Measurements from ENCODE around the gene NUDT11. TPM values are rescaled to one million over a fixed set of nuclear protein-coding genes. Genes with fewer than 3 reads are reported as not detected.

Gene NUDT11
- total and polyA plus RNA-seq, 2 donors (not counting 1 experiment from before 2014, with no cell fraction given), result 0.10 TPM; not detected in 1

DNA sequence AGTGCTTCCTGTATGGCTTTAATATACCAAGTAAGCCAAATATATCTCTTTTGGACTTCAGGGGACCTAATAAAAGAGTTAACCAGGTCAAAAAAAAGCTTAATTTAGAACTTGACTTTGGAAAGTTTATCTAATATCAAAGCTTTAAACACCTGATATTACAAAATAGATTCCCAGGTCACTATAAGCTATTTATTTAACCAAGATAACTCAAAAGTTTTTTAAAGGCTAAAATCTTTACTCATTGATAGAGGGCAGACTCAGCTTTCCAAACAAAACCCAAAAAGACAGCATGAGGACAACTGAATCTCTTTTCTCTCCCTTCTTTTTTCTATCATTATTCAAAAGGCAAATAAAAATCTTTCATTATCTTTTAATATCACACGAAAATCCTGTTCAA lies 19.5 kb downstream of the NUDT11 start:
- no peak overlapping the region for H3K27ac Mint-ChIP-seq
- ChIA-PET CTCF (no interaction called here), POLR2A (no interaction called here)
- no peak for TF ChIP-seq CTCF (IDR thresholded peaks at IDR 0.05)
- TF ChIP-seq EZH2 (IDR thresholded peaks at IDR 0.05; ENCODE audit: borderline replicate concordance, insufficient read depth, low read depth, low read length, poor library complexity, severe bottlenecking), result no peak
- intact Hi-C loops (cut with micrococcal nuclease), result no loop called here
- H3K27me3 Mint-ChIP-seq, result no peaks in the 10 kb centered on the region
- H3K9ac ChIP-seq (ENCODE audit: low read length), result no peak overlapping the region
- H3K27me3 ChIP-seq (replicated peaks in 1 of 4; ENCODE audit: control extremely low read depth in 1 of 4, control insufficient read depth in 3 of 4, insufficient read depth in 4 of 4, low read length in 3 of 4), result no peaks in the 10 kb centered on the region
- no peaks in the 10 kb centered on the region for H3K4me1 Mint-ChIP-seq
- H3K27ac ChIP-seq (ENCODE audit: low read length in 2 of 2), result no peak overlapping the region
- H3K79me2 ChIP-seq (ENCODE audit: control insufficient read depth, insufficient read depth, low read length), result no peaks in the 10 kb centered on the region
- no peaks in the 10 kb centered on the region for H3K36me3 ChIP-seq (replicated peaks in 1 of 2; ENCODE audit: control extremely low read depth in 1 of 2, control insufficient read depth in 1 of 2, extremely low read depth in 1 of 2, insufficient read depth in 2 of 2, low read length in 1 of 2)
- H2AFZ ChIP-seq (ENCODE audit: insufficient read depth, low read depth, low read length, poor library complexity, severe bottlenecking), result no peak overlapping the region
- H3K4me1 ChIP-seq (ENCODE audit: control insufficient read depth in 2 of 2, insufficient read depth in 2 of 2, low read length in 2 of 2), result no peaks in the 10 kb centered on the region
- H3K4me2 ChIP-seq (replicated peaks; ENCODE audit: low read depth, low read length, poor library complexity, severe bottlenecking), result no peak overlapping the region
- no peaks in the 10 kb centered on the region for H3K9me3 ChIP-seq (ENCODE audit: control extremely low read depth in 1 of 3, control insufficient read depth in 2 of 3, insufficient read depth in 1 of 3, low read length in 2 of 3)
- no peaks in the 10 kb centered on the region for H3K9me3 Mint-ChIP-seq (ENCODE audit: insufficient read depth)
- ATAC-seq (ENCODE audit: low read depth) (no peak), DNase-seq (no peak)
- no CpG with 5 or more reads among the region's 1 CpG for WGBS (ENCODE audit: insufficient coverage)
- H3K4me3 ChIP-seq (ENCODE audit: control extremely low read depth in 1 of 5, extremely low read depth in 1 of 5, insufficient read depth in 1 of 5, low read depth in 2 of 5, low read length in 4 of 5), result no peak overlapping the region
- no peak overlapping the region for H3K4me3 Mint-ChIP-seq
- H4K20me1 ChIP-seq (ENCODE audit: control insufficient read depth, insufficient read depth, low read length, poor library complexity, severe bottlenecking), result no peaks in the 10 kb centered on the region

DNA sequence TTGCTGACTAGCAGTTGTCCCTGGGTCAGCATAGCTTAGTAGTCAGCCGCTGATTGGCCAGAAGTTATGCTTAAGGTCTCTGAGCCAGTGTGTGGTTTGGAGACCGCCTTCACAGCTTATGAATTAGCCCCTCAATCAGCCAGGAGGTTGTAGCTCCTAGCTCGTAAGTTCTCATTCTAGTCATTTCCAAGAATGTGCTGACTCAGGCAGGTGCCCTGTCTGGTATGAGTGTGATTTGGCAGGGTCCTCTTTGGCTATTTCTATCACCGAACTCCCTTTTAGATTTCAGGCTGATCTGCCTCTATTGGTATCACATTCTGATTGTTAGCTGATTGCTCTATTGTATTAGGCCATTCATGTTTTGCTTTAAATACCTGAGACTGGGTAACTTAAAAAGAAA lies 33.1 kb downstream of the NUDT11 start:
- no peak overlapping the region for H2AFZ ChIP-seq (ENCODE audit: insufficient read depth, low read depth, low read length, poor library complexity, severe bottlenecking)
- TF ChIP-seq EZH2 (IDR thresholded peaks at IDR 0.05; ENCODE audit: borderline replicate concordance, insufficient read depth, low read depth, low read length, poor library complexity, severe bottlenecking) (no peak), CTCF (IDR thresholded peaks at IDR 0.05) (no peak)
- no peak overlapping the region for H3K4me3 ChIP-seq (ENCODE audit: control extremely low read depth in 1 of 5, extremely low read depth in 1 of 5, insufficient read depth in 1 of 5, low read depth in 2 of 5, low read length in 4 of 5)
- no peak overlapping the region for H3K4me2 ChIP-seq (replicated peaks; ENCODE audit: low read depth, low read length, poor library complexity, severe bottlenecking)
- Mint-ChIP-seq H3K4me3 (no peak overlapping the region), H3K27ac (no peak overlapping the region), H3K4me1 (no peaks in the 10 kb centered on the region), H3K9me3 (ENCODE audit: insufficient read depth) (no peaks in the 10 kb centered on the region), H3K27me3 (no peaks in the 10 kb centered on the region)
- H3K79me2 ChIP-seq (ENCODE audit: control insufficient read depth, insufficient read depth, low read length), result no peaks in the 10 kb centered on the region
- 100% methylated on average over 1 of the region's 4 CpGs for whole genome bisulfite sequencing (ENCODE audit: insufficient coverage)
- H3K27me3 ChIP-seq (replicated peaks in 1 of 4; ENCODE audit: control extremely low read depth in 1 of 4, control insufficient read depth in 3 of 4, insufficient read depth in 4 of 4, low read length in 3 of 4), result no peaks in the 10 kb centered on the region
- ChIA-PET CTCF (interaction anchor here (1.2 kb wide), 2 partner anchors 12 to 319 kb away, joined by 3 read pairs; no protein-coding TSS in a partner anchor), POLR2A (no interaction called here)
- H3K9me3 ChIP-seq (ENCODE audit: control extremely low read depth in 1 of 3, control insufficient read depth in 2 of 3, insufficient read depth in 1 of 3, low read length in 2 of 3), result no peaks in the 10 kb centered on the region
- DNase-seq (no peak), ATAC-seq (ENCODE audit: low read depth) (no peak)
- no peak overlapping the region for H3K27ac ChIP-seq (ENCODE audit: low read length in 2 of 2)
- H3K36me3 ChIP-seq (replicated peaks in 1 of 2; ENCODE audit: control extremely low read depth in 1 of 2, control insufficient read depth in 1 of 2, extremely low read depth in 1 of 2, insufficient read depth in 2 of 2, low read length in 1 of 2), result no peaks in the 10 kb centered on the region
- H3K9ac ChIP-seq (ENCODE audit: low read length), result no peak overlapping the region
- H4K20me1 ChIP-seq (ENCODE audit: control insufficient read depth, insufficient read depth, low read length, poor library complexity, severe bottlenecking), result no peaks in the 10 kb centered on the region
- intact Hi-C loops (cut with micrococcal nuclease), result no loop called here
- no peaks in the 10 kb centered on the region for H3K4me1 ChIP-seq (ENCODE audit: control insufficient read depth in 2 of 2, insufficient read depth in 2 of 2, low read length in 2 of 2)
